BJ (cell line): ENCODE data around the gene APOC3. TPM values are rescaled to one million over a fixed set of nuclear protein-coding genes. Genes with fewer than 3 reads are reported as not detected.

Experiments used
- CTCF ChIA-PET: fragments of 350-600 bp; formaldehyde crosslinking; extraction: SDS; loops from one replicate; lab custom pipeline; 2021; ENCODE audit warnings: antibody characterized with exemption, inconsistent platforms; lab: Yijun Ruan, JAX
- POLR2A ChIA-PET: fragments of 300-600 bp; sonication (Branson Sonifier 250); formaldehyde crosslinking; extraction: SDS; loops from one replicate; lab custom pipeline; 2021; ENCODE audit warnings: antibody characterized with exemption; lab: Charles Lee
- DNase-seq: peaks from one replicate; pipeline ENCODE4 v3.0.0-alpha.2; 2011; ENCODE audit warnings: low read depth
- H3K27me3 ChIP-seq: 2 replicates; pipeline ENCODE4 v1.6.0; 2011; ENCODE audit warnings: low read length; ENCODE audit not compliant: control insufficient read depth, insufficient read depth
- H3K36me3 ChIP-seq: 2 replicates; pipeline ENCODE4 v1.5.1; 2011; ENCODE audit warnings: low read length; ENCODE audit not compliant: control insufficient read depth, insufficient read depth
- H3K4me3 ChIP-seq: 2 replicates; pipeline ENCODE4 v1.5.1; 2011; ENCODE audit warnings: low read depth, mild to moderate bottlenecking, control low read depth, low read length
- polyA plus RNA-seq: library from polyadenylated mRNA; depleted of rRNA; stranded (reverse); fragments of >200 nt; gene quantifications from 2 replicates; pipeline ENCODE4 v1.2.3, GENCODE V29; 2011
- TF ChIP-seq, protein P1 (sequence below): IDR thresholded peaks from 2 replicates; pipeline ENCODE4 v1.5.1; 2011; ENCODE audit warnings: low read depth, mild to moderate bottlenecking, control low read depth, inconsistent platforms, low read length, moderate library complexity; ENCODE audit not compliant: insufficient read depth

APOC3 gene
- polyA plus RNA-seq, 1 experiment = not detected

DNA sequence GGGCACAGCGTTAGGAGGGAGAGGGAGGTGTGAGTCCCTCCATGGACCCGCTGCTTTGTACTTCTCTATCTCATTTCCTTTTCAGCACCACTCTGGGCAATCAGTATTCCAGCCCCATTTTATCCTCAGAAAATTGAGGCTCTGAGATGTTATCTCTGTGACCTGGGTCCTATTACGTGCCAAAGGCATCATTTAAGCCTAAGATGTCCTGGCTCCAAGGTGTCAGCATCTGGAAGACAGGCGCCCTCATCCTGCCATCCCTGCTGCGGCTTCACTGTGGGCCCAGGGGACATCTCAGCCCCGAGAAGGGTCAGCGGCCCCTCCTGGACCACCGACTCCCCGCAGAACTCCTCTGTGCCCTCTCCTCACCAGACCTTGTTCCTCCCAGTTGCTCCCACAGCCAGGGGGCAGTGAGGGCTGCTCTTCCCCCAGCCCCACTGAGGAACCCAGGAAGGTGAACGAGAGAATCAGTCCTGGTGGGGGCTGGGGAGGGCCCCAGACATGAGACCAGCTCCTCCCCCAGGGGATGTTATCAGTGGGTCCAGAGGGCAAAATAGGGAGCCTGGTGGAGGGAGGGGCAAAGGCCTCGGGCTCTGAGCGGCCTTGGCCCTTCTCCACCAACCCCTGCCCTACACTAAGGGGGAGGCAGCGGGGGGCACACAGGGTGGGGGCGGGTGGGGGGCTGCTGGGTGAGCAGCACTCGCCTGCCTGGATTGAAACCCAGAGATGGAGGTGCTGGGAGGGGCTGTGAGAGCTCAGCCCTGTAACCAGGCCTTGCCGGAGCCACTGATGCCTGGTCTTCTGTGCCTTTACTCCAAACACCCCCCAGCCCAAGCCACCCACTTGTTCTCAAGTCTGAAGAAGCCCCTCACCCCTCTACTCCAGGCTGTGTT lies 829 bp upstream of the APOC3 start:
- no peak for DNase-seq
- TF ChIP-seq, protein P1, sequence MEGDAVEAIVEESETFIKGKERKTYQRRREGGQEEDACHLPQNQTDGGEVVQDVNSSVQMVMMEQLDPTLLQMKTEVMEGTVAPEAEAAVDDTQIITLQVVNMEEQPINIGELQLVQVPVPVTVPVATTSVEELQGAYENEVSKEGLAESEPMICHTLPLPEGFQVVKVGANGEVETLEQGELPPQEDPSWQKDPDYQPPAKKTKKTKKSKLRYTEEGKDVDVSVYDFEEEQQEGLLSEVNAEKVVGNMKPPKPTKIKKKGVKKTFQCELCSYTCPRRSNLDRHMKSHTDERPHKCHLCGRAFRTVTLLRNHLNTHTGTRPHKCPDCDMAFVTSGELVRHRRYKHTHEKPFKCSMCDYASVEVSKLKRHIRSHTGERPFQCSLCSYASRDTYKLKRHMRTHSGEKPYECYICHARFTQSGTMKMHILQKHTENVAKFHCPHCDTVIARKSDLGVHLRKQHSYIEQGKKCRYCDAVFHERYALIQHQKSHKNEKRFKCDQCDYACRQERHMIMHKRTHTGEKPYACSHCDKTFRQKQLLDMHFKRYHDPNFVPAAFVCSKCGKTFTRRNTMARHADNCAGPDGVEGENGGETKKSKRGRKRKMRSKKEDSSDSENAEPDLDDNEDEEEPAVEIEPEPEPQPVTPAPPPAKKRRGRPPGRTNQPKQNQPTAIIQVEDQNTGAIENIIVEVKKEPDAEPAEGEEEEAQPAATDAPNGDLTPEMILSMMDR = no peak
- no peak overlapping the region for H3K4me3 ChIP-seq
- ChIA-PET POLR2A (interaction anchor here (0.6 kb wide), 1 partner anchor 247 kb away, joined by 5 read pairs; no protein-coding TSS in a partner anchor), CTCF (interaction anchor here (0.6 to 1.5 kb wide), 4 partner anchors 28 to 277 kb away, joined by 3 to 5 read pairs (median 3); partner anchors contain the start of gene APOA5)
- H3K27me3 ChIP-seq = no peaks in the 10 kb centered on the region; the same call in 1 of the 2 replicates
- no peaks in the 10 kb centered on the region for H3K36me3 ChIP-seq

DNA sequence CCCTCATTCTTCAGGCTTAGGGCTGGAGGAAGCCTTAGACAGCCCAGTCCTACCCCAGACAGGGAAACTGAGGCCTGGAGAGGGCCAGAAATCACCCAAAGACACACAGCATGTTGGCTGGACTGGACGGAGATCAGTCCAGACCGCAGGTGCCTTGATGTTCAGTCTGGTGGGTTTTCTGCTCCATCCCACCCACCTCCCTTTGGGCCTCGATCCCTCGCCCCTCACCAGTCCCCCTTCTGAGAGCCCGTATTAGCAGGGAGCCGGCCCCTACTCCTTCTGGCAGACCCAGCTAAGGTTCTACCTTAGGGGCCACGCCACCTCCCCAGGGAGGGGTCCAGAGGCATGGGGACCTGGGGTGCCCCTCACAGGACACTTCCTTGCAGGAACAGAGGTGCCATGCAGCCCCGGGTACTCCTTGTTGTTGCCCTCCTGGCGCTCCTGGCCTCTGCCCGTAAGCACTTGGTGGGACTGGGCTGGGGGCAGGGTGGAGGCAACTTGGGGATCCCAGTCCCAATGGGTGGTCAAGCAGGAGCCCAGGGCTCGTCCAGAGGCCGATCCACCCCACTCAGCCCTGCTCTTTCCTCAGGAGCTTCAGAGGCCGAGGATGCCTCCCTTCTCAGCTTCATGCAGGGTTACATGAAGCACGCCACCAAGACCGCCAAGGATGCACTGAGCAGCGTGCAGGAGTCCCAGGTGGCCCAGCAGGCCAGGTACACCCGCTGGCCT lies 641 bp downstream of the APOC3 start:
- no peak for DNase-seq
- Histone ChIP-seq H3K27me3 (no peaks in the 10 kb centered on the region; the same call in 1 of the 2 replicates), H3K36me3 (no peaks in the 10 kb centered on the region), H3K4me3 (no peak overlapping the region)
- ChIA-PET POLR2A (no interaction called here), CTCF (interaction anchor here (0.6 kb wide), 2 partner anchors 38 to 392 kb away, joined by 3 read pairs; no protein-coding TSS in a partner anchor)
- TF ChIP-seq, protein P1 = no peak

DNA sequence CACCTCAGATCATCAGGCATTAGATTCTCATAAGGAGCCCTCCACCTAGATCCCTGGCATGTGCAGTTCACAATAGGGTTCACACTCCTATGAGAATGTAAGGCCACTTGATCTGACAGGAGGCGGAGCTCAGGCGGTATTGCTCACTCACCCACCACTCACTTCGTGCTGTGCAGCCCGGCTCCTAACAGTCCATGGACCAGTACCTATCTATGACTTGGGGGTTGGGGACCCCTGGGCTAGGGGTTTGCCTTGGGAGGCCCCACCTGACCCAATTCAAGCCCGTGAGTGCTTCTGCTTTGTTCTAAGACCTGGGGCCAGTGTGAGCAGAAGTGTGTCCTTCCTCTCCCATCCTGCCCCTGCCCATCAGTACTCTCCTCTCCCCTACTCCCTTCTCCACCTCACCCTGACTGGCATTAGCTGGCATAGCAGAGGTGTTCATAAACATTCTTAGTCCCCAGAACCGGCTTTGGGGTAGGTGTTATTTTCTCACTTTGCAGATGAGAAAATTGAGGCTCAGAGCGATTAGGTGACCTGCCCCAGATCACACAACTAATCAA lies 2.2 kb downstream of the APOC3 start:
- no peak overlapping the region for H3K4me3 ChIP-seq
- H3K36me3 ChIP-seq = no peaks in the 10 kb centered on the region
- POLR2A ChIA-PET = no interaction called here
- TF ChIP-seq, protein P1 = no peak
- CTCF ChIA-PET = no interaction called here
- DNase-seq = no peak
- H3K27me3 ChIP-seq = no peaks in the 10 kb centered on the region; the same call in 1 of the 2 replicates

DNA sequence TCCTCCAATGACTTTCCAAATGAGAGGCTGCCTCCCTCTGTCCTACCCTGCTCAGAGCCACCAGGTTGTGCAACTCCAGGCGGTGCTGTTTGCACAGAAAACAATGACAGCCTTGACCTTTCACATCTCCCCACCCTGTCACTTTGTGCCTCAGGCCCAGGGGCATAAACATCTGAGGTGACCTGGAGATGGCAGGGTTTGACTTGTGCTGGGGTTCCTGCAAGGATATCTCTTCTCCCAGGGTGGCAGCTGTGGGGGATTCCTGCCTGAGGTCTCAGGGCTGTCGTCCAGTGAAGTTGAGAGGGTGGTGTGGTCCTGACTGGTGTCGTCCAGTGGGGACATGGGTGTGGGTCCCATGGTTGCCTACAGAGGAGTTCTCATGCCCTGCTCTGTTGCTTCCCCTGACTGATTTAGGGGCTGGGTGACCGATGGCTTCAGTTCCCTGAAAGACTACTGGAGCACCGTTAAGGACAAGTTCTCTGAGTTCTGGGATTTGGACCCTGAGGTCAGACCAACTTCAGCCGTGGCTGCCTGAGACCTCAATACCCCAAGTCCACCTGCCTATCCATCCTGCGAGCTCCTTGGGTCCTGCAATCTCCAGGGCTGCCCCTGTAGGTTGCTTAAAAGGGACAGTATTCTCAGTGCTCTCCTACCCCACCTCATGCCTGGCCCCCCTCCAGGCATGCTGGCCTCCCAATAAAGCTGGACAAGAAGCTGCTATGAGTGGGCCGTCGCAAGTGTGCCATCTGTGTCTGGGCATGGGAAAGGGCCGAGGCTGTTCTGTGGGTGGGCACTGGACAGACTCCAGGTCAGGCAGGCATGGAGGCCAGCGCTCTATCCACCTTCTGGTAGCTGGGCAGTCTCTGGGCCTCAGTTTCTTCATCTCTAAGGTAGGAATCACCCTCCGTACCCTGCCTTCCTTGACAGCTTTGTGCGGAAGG lies 2.9 kb downstream of the APOC3 start:
- no peaks in the 10 kb centered on the region for H3K27me3 ChIP-seq
- no peaks in the 10 kb centered on the region for H3K36me3 ChIP-seq
- H3K4me3 ChIP-seq = no peak overlapping the region
- CTCF ChIA-PET = no interaction called here
- no peak for DNase-seq
- POLR2A ChIA-PET = no interaction called here
- TF ChIP-seq, protein P1 = no peak
